GM18508 (cell line): ENCODE results near the gene ARHGEF19.
"Not testable (repeated sequence)": the region's sequence is repeated elsewhere in the genome, so short reads cannot be mapped to it uniquely, and the experiment has no call there.

Experiments used
- ATAC-seq: cut with Tn5 transposase; IDR thresholded peaks from one replicate; pipeline ENCODE4 v1.9.1; 2021; ENCODE audit warnings: moderate number of reproducible peaks; ENCODE audit not compliant: insufficient read depth, unreplicated experiment

The ARHGEF19 gene

DNA sequence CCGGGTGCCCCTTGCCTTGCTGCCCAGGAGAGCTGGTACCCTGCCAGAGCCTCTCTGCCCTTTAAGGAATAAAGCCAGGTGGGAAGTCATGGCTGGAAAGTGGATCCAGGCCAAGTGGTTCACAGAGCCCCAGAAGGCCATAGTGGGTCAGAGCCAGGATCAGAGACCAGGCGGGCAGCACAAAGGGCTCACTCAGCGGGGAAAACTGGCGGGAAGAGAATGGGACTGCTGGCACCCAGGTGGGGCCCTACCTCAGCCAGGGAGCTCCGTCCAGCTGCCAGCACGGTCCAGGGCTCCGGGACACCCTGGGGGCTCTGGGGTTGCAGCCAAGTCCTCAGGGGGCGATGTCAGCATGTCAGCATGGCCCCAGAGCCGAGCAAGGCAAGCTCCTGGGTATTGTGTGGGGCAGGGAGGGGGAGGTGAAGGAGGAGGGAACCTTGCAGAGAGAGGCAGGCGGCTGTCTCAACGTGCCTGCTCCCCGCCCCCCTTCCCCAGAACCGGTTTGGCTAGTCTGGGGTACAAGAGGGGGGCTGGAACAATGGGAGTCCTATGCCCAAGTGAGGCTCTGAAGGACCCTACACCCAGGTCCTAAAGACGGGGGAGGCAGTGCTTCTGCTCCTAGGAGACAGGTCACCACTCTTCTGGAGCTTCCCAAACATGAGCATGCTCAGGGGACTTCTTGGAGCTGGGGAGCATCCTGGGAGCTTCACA, at the start of gene ARHGEF19:
Gene ARHGEF19, minus strand, starts transcription at position 402 of the 711 bp plus-strand sequence. CDS start 3,598 bp downstream, outside the sequence.
- no peak for ATAC-seq

- ATAC-seq = no peak
Observed at GRCh38 chr1:16262067-16262466, 49.6 kb upstream of the ARHGEF19 start.

- ATAC-seq = no peak
Observed at GRCh38 chr1:16260814-16261213, 48.4 kb upstream of the ARHGEF19 start.

- no peak for ATAC-seq
Observed at GRCh38 chr1:16258591-16259135, 46.2 kb upstream of the ARHGEF19 start.

DNA sequence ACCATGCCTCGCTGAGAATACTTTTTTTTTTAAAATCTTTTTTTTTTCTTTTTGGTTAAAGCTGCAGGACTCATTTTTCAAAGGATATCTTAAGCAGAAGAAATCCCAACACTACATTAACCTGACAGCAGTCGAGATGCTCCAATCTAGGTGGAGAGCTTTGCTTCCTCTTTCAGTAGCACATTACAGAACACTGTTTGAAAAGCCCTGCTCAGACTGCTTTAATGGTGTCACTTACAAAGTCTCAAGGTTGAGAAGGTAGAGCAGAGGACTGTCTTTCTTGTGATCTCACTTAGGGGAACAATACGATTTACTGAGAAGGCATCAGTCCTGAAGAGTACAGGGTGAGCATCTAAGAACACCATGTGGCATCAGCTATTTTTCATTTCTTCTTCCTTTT, 45.5 kb upstream of the ARHGEF19 start:
- no peak for ATAC-seq

DNA sequence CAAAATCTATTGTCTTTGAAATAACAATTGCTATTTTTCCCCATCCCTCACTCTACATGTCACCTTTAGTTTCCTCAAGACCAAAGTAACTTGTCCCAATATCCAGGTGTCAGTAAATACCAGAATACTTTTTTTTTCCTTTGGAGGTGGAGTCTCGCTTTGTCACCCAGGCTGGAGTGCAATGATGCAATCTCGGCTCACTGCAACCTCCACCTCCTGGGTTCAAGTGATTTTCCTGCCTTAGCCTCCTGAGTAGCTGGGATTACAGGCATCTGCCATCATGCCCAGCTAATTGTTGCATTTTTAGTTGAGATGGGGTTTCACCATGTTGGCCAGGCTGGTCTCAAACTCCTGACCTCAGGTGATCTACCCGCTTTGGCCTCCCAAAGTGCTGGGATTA, 45.1 kb upstream of the ARHGEF19 start:
- ATAC-seq = not testable (repeated sequence)

GRCh38 chr1:16256478-16256877, 44.0 kb upstream of the ARHGEF19 start:
- ATAC-seq = no peak

DNA sequence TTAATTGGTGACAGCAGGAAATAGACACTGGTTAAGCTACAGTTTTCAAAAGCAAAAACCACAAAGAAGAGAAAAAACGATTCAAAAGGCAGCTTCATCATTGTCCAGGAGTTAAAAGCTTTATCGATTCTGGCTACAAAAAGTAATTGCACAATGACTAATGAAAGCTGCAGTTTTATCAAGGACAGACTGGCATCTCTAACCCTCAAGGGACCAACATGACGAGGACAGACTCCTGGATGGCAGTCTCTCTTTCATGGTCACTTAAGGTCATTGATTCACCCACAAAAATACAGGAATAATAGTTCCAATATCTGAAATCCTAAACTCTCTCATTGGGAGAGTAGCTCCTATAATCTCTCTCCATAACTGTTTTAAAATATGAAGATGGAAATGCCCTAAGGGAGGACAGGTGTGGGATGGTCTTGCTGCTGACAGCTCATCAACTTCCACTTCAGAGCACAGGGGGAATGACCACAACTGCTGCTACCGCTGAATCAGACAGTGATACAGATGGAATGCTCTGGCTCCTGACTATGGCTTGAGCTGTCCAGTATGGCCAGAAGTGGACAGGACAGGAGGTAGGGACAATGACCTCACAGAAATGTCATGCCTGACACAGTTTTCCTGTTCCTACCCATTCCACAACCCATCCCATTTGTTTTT, 41.9 kb upstream of the ARHGEF19 start:
- no peak for ATAC-seq

DNA sequence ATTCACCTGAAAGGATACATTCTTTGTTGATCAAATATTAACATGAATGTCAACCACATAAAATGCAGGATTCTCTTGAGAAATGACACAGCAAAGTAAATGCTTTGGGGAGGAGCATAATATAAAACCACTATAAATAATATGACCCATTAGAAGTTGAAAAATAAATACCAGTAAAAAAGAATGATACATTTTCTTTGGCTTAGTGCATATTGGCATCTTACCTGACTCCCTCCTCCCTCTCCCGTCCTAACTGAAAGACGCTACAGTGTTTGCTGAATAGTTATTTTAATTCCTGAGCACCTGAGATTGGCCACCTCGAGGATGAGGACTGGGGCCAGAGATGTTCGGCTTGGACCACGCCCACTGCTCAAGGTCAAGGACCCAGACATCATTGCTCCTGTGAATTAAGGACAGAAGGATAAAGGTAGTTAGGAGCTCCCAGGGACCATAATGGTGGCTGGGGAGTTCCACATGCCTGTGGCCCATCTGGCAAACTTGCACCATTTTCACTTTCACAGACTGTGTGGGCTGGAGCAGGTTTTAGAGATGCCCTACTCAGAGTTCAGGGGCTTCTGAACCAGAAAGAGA, 41.0 kb upstream of the ARHGEF19 start:
- ATAC-seq = no peak

DNA sequence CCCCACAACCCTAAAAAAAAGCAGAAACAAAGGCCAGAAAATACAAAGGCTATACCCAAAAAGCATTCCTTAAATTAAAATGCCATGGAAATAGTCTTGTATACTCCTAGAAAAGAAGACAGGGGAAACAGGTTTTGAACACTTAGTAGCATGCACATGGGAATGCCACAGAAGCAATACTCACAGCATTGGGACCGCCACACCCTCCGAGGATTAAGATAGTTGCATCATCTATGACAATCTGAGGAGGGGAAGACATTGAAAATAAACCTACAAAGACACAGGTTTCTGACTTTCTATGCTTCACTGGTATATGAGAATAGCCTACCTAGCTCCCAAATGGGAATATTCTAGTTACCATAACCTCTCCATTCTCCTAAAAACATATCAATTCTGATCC, 40.5 kb upstream of the ARHGEF19 start:
- ATAC-seq = no peak

- no peak for ATAC-seq
Observed at GRCh38 chr1:16251381-16251780, 38.9 kb upstream of the ARHGEF19 start.

DNA sequence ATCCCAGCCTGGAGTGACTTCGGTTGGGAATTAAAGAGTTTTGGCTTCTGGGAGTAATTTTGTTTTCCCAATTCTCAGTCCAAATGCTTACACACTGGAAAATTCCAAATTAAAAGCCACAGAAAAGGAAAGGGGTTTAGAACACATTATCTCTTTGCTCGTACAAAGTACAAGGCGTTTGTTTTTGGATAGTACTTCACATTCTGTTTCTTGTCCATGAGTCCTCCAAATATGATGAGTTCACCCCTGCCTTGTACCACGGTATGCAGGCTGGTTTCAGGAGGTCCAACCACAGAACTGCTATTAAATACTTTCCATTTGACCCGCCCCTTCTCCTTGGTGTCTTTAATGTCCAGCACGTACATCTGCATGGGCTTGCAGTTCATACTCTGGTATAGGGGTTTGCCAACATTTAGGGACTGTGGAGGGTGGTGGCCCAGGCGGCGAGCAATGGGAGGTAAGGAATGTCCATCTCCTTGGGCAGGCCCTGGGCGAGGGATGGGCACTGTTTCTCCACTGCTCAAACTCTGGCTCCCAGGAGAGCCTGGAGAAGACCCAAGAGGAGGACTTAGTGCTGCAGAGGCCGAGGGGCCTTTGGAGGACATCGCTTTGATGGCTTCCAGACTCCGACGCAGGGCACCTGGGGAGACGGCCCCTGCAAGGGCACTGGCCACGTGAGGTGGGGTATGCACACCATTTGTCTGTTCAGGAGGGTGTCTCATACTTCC, 38.2 kb upstream of the ARHGEF19 start:
- no peak for ATAC-seq

DNA sequence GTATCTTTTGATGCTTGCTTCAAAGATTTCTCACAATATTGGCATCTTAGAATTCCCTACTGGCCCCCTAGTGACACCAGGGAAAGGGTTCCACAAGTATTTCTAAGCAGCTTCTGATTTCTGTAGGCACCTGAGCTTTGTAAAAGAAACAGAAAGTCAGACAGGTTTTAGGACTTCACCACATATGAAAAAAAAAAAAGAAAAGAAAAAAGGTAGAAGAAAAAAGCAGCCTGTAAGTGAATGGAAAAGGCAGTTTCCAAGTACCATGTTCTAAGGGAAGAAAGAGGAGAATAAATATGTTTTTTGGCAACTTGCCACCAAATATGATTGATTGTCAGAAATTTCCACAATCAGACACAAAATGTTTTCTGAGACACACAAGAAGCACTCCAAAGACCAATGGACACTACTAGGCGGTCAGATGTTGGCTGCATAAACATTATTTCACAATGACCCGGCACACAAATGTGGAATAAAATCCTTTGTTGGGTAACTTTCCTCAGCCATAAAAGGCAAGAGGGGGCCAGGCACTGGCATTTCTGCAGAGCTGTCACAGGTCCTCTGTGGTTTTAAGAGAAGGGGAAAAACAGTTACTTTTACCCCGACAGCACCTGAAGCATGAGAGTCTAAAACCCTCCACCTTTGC, 37.3 kb upstream of the ARHGEF19 start:
- no peak for ATAC-seq

DNA sequence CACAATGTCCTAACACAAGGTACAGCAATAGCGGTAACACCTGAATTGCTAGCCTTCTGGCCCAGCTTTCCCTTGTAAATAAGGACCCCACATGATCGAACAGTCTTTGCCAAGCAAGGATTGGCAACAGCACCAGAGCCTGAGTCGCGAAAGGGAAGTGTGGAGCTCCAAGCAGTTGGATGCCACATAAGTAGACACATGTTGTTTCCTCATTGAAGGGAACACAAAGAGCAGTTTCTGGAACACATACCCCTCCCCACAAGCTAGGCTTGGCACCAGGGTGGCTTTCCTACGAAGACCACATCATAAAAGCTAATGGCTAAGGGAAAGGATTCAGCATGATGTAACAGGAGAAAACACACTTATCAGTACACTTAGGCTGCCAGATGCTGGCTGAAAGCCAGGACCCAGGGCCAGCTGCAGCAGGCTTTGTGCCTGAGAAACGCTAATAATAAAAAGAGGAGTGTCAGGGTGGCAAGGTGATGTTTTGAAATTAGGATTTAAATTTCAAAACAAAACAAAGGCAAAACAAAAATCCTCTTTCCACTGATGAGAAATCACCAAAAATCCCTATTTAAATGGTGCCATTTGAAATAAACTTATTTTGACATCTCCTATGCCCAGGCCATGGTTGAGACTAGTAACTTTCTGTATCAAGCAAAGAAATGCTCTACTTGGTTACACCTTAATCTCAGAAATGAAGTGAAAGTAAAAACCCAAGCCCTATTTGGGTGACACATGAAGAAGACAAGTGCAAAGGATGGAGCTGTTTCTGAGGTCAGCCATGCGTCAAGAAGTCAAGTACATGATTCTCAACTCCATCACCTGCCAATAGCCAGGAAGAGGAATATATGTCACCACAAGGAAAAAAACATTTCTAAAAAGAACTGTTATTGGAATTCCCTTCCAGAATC, 36.4 kb upstream of the ARHGEF19 start:
- ATAC-seq = no peak

DNA sequence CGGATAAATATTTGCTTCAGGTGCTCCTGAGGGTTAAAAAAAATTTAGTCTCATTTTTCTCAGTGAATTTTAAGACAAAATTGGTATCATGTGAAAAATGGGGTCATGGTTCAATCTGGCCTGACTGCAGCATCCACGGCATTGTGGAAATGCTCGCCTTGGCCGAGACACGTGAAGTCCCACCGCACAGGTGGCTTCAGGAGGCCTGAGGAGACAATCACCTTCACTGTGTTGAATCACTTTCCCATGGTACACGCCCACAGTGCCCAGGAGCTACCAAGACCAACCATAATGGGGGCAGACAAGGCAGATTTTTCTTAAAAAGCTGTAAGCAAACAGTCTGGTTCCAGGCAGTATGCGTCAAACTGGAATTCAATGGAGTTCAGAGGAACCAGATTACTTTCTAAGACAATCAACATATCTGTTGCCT, 35.6 kb upstream of the ARHGEF19 start:
- no peak for ATAC-seq

GRCh38 chr1:16247441-16247840, 35.0 kb upstream of the ARHGEF19 start:
- ATAC-seq = no peak

- ATAC-seq = no peak
Observed at GRCh38 chr1:16246961-16247360, 34.5 kb upstream of the ARHGEF19 start.

GRCh38 chr1:16246239-16246638, 33.8 kb upstream of the ARHGEF19 start:
- not testable (repeated sequence) for ATAC-seq
